ENCODE measurements around the gene RASGRF2.

The RASGRF2 gene

GRCh38 chr5:81165493-81166119 lies 205.4 kb downstream of the RASGRF2 start:
- peak; percentile 29 for DNase-seq (ENCODE audit: low read depth)
- TF ChIP-seq CTCF (IDR thresholded peaks at IDR 0.05; ENCODE audit: low read depth, low read length, missing control alignments), result peak; percentile 86
- H3K4me3 ChIP-seq (ENCODE audit: low read depth, low read length), result no peak overlapping the region

- no peak for DNase-seq (ENCODE audit: low read depth)
- H3K4me3 ChIP-seq (ENCODE audit: low read depth, low read length), result no peak overlapping the region
- TF ChIP-seq CTCF (IDR thresholded peaks at IDR 0.05; ENCODE audit: low read depth, low read length, missing control alignments), result no peak
Observed at GRCh38 chr5:81166430-81166829, 206.3 kb downstream of the RASGRF2 start.

GRCh38 chr5:81167078-81167477 lies 206.9 kb downstream of the RASGRF2 start:
- no peak overlapping the region for H3K4me3 ChIP-seq (ENCODE audit: low read depth, low read length)
- TF ChIP-seq CTCF (IDR thresholded peaks at IDR 0.05; ENCODE audit: low read depth, low read length, missing control alignments), result no peak
- no peak for DNase-seq (ENCODE audit: low read depth)

- H3K4me3 ChIP-seq (ENCODE audit: low read depth, low read length), result no peak overlapping the region
- DNase-seq (ENCODE audit: low read depth), result no peak
- TF ChIP-seq CTCF (IDR thresholded peaks at IDR 0.05; ENCODE audit: low read depth, low read length, missing control alignments), result no peak
Observed at GRCh38 chr5:81167544-81167943, 207.4 kb downstream of the RASGRF2 start.

- no peak for TF ChIP-seq CTCF (IDR thresholded peaks at IDR 0.05; ENCODE audit: low read depth, low read length, missing control alignments)
- no peak for DNase-seq (ENCODE audit: low read depth)
- H3K4me3 ChIP-seq (ENCODE audit: low read depth, low read length), result no peak overlapping the region
Observed at GRCh38 chr5:81169924-81170323, 209.8 kb downstream of the RASGRF2 start.

- H3K4me3 ChIP-seq (ENCODE audit: low read depth, low read length), result no peak overlapping the region
- no peak for TF ChIP-seq CTCF (IDR thresholded peaks at IDR 0.05; ENCODE audit: low read depth, low read length, missing control alignments)
- DNase-seq (ENCODE audit: low read depth), result no peak
Observed at GRCh38 chr5:81171769-81172168, 211.6 kb downstream of the RASGRF2 start.

- no peak for TF ChIP-seq CTCF (IDR thresholded peaks at IDR 0.05; ENCODE audit: low read depth, low read length, missing control alignments)
- DNase-seq (ENCODE audit: low read depth), result no peak
- no peak overlapping the region for H3K4me3 ChIP-seq (ENCODE audit: low read depth, low read length)
Observed at GRCh38 chr5:81172710-81173109, 212.5 kb downstream of the RASGRF2 start.
